Thymus (tissue), 11 donors: ENCODE measurements around the gene GTF2H4. TPM values are rescaled to one million over a fixed set of nuclear protein-coding genes. Genes with fewer than 3 reads are reported as not detected.
A peak's percentile ranks its signal among the peaks of the same experiment; 100 is the strongest.
"Not testable (repeated sequence)": the region's sequence is repeated elsewhere in the genome, so short reads cannot be mapped to it uniquely, and the experiment has no call there.

Experiments used
- DNase-seq, 9 donors: peaks; one replicate each; pipeline ENCODE4 v3.0.0-alpha.2; 2013; ENCODE audit warnings: low spot score in 9 of 9, low read depth in 6 of 9, missing footprints in 1 of 9
- H3K27ac ChIP-seq, 2 donors: one replicate each; pipeline ENCODE4 v1.5.1; 2013; ENCODE audit warnings: control low read depth in 1 of 2, low read depth in 1 of 2, low read length in 1 of 2, mild to moderate bottlenecking in 1 of 2, moderate library complexity in 1 of 2
- H3K27me3 ChIP-seq, 2 donors: one replicate each; pipeline ENCODE4 v1.5.1; 2013; ENCODE audit warnings: low read length in 1 of 2; ENCODE audit not compliant: control insufficient read depth in 2 of 2, insufficient read depth in 1 of 2
- H3K36me3 ChIP-seq, 2 donors: one replicate each; pipeline ENCODE4 v1.5.1; 2013; ENCODE audit warnings: low read length in 1 of 2, mild to moderate bottlenecking in 1 of 2, moderate library complexity in 1 of 2; ENCODE audit not compliant: control insufficient read depth in 2 of 2, insufficient read depth in 2 of 2
- H3K4me1 ChIP-seq, 2 donors: one replicate each; pipeline ENCODE4 v1.5.1; 2013; ENCODE audit warnings: low read length in 2 of 2; ENCODE audit not compliant: control insufficient read depth in 2 of 2, insufficient read depth in 2 of 2
- H3K4me3 ChIP-seq, 2 donors: one replicate each; pipeline ENCODE4 v1.5.1; 2013; ENCODE audit warnings: low read length in 2 of 2, control low read depth in 1 of 2, mild to moderate bottlenecking in 1 of 2
- H3K9me3 ChIP-seq, 2 donors: one replicate each; pipeline ENCODE4 v1.5.1; 2013; ENCODE audit warnings: low read length in 1 of 2, mild to moderate bottlenecking in 1 of 2; ENCODE audit not compliant: control insufficient read depth in 2 of 2, insufficient read depth in 1 of 2
- WGBS: extraction: QIAGEN DNeasy Blood & Tissue Kit; methylation state at CpG from one replicate; pipeline ENCODE4 v1.1.7; 2013; 5-methylcytosine and 5-hydroxymethylcytosine counted together
- polyA plus RNA-seq: library from polyadenylated mRNA; stranded (reverse); fragments of 200-250 nt; gene quantifications from one replicate; pipeline ENCODE4 v1.2.3, GENCODE V29; 2013
- total RNA-seq: library from RNA; stranded (reverse); fragments of 120-200 nt; gene quantifications from one replicate; pipeline ENCODE4 v1.2.4, GENCODE V29; 2013
- donor health status: healthy.

Gene GTF2H4
- total and polyA plus RNA-seq, 2 donors, result 12.9 to 35.4 TPM

DNA sequence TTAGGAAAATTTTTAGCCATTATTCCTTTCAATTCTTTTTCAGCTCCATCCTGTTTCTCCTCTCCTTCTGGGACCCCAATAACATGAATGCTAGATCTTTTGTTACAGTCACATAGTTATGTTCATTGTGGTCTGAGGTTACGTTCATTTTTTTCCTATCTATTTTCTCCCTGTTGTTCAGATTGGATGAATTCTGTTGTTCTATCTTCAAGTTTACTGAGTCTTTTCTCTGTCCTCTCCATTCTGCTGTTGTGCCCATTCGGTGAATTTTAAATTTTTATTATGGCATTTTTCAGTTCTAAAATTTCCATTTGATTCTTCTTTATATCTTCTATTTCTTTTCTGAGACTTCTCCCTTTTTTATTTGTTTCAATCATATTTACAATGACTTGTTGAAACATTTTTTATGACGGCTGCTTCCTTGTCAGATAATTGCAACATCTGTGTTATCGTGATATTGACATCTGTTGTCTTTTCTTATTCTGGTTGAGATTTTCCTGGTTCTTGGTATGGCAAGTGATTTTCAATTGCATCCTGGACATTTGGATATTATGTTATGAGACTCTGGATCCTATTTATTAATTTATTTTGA lies 36.3 kb upstream of the GTF2H4 start:
- no peak overlapping the region for H3K27ac ChIP-seq
- peaks cover 2 to 7% of the 10 kb centered on the region in 2 donors for H3K4me1 ChIP-seq
- H3K9me3 ChIP-seq, result peaks cover 3 to 38% of the 10 kb centered on the region in 2 donors
- no peak overlapping the region for H3K4me3 ChIP-seq
- no peak for DNase-seq
- no peaks in the 10 kb centered on the region for H3K27me3 ChIP-seq
- H3K36me3 ChIP-seq, result peaks cover 0 to 5% of the 10 kb centered on the region in 2 donors
- WGBS, result 84% methylated on average over 4 of the region's 4 CpGs

DNA sequence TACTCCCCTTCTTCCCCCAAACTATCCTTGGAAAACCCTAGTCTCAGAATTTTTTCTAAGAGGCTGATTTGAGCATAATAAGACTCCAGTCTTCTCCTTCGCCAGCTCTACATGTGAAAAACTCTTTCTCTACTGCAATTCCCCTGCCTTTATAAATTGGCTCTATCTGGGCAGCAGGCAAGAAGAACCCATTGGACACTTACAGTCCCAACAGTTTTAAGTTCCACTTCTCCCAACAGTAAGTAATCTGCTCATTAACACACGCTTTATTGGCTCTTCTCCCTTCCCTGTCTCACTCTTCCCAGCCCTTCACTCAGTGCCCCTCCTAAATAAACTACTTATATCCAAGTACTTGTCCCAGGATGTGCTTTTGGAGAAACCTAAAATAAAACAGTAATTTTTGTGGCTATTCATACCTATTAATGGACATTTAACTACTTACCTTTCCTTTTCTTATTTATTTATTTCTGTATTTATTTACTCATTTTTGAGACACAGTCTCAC lies 34.8 kb upstream of the GTF2H4 start:
- Histone ChIP-seq H3K4me1 (peaks cover 9 to 22% of the 10 kb centered on the region in 2 donors), H3K4me3 (no peak overlapping the region), H3K9me3 (peaks cover 3 to 38% of the 10 kb centered on the region in 2 donors), H3K27me3 (no peaks in the 10 kb centered on the region), H3K27ac (no peak overlapping the region), H3K36me3 (peaks cover 0 to 5% of the 10 kb centered on the region in 2 donors)
- DNase-seq, result no peak
- over 99% methylated on average over 2 of the region's 2 CpGs for WGBS

- not testable (repeated sequence) for H3K36me3 ChIP-seq, H3K27me3 ChIP-seq, DNase-seq, H3K27ac ChIP-seq, H3K4me3 ChIP-seq
- Histone ChIP-seq H3K4me1 (peaks cover 9 to 28% of the 10 kb centered on the region in 2 donors), H3K9me3 (peaks cover 3 to 38% of the 10 kb centered on the region in 2 donors)
- over 99% methylated on average over 3 of the region's 3 CpGs for WGBS
These were observed 34.2 kb upstream of the GTF2H4 start for GRCh38 chr6:30873795-30874194.

DNA sequence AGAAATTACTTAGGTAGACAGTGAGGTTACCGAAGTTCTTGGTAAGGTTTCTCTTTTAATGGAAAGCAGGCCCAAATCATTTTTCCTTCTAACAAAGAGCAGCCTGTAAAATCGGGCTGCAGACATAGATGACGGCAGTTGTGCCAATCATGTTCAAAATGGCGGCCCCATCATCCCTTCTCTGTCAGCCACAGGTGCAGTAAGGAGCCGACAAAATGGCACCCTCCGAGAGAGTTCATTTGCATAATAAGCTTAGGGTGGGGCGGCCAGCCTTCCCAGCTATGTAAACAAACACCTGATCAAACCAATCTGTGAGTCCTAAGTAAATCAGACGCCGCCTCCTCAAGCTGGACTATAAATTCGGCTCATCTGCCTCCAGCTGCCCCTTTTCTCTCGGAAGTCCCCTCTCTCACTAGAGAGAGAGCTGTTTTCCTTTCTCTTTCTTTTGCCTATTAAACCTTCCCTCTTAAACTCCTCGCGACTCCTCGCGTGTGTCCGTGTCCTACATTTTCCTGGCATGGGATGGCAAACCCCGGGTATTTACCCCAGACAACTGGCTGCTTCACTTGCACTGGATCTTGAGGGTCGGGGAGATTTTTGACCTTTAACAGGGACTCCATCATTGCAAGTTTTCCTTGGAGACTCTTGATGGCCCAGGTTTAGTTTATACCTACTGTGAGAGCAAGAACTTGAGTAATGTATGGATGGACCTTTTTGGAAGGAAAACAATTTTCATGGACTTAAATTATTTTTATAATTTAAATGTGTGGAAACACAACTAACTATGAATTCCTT lies 32.6 kb upstream of the GTF2H4 start:
- WGBS, result 96% methylated on average over 18 of the region's 18 CpGs
- H3K4me1 ChIP-seq, result peaks cover 9 to 40% of the 10 kb centered on the region in 2 donors
- H3K9me3 ChIP-seq, result peaks cover 3 to 28% of the 10 kb centered on the region in 2 donors
- peak overlapping the region; percentile 36 to 59 for H3K27ac ChIP-seq
- peaks cover 0 to 5% of the 10 kb centered on the region in 2 donors for H3K36me3 ChIP-seq
- H3K27me3 ChIP-seq, result no peaks in the 10 kb centered on the region
- DNase-seq, result no peak
- no peak overlapping the region for H3K4me3 ChIP-seq

DNA sequence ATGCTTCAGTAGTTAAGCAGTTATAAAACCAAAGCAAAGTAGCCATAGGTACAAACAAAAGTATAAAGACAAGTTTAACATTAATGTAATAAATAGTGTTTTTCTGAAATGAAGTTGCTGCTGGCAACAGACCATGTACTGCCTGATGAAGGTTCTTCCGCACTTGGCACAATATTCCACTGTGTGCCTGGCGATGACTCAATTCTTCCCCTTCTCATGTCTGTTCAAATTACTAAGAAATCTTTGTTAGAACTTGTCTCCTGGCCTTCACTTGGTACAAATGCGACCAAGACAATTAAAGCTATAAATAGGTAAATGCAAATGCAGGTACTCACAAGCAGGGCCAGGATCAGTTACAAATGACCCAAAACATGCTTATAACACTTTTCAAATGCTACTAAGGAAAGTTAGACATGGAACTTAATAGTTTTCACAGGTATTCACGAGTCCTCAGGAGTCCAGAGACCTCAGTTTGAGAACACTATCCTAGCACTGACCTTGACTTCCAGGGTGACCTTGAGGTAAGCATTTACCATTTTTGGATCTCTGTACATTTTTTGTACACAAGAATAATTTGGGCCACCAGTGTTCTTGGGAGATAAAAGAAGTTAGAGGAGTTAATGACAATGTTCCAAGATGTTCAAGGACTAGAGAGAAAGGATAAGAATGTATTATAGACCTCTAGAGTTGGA lies 31.8 kb upstream of the GTF2H4 start:
- Histone ChIP-seq H3K36me3 (no peaks in the 10 kb centered on the region), H3K9me3 (peaks cover 0 to 22% of the 10 kb centered on the region in 2 donors), H3K4me3 (no peak overlapping the region), H3K27me3 (peaks cover 0 to 5% of the 10 kb centered on the region in 2 donors), H3K4me1 (peaks cover 9 to 46% of the 10 kb centered on the region in 2 donors), H3K27ac (peak overlapping the region; percentile 42 to 85)
- DNase-seq, result peak in 1 of 9 donors; percentile 30
- 93% methylated on average over 4 of the region's 4 CpGs for WGBS

DNA sequence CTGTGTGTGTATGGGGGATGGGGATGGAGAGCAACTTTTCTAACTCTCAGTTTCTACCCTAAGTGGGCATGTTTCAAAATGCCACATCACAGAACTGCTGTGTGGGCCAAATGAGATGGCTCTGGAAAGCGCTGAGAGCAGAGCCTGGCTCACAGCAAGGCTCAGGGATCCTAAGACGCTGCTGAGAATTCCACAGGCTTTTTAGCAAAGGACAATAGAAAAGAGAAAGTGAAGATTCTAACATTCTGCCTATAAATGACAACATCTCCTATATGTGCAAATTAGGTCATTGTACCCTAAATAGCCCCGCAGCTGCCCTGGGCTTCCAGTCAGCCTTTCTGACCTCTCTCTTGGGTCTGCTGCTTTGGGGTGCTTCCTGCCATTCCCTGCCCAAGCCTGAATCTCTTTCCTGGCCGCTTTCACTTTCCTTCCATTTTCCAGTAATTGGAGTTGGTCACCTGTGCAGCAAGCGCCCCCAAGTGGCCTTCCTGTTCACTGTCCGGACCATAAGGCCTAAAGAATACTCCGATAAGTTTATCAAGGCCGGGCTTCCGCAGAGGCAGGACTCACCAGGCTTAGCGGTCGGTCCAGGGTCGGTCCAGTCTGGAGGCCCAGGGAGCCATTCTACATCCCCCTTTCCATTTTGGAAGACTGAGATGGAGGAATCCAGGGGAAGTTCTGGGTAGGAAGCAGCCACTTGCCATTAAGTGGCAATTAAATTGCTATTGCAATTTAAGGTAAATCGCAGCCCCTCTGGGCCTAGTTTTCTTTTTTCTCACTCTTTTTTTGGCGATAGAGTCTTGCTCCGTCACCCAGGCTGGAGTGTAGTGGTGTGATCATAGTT lies 30.4 kb upstream of the GTF2H4 start:
- WGBS, result 24% methylated on average over 15 of the region's 15 CpGs
- H3K4me1 ChIP-seq, result peaks cover 13 to 60% of the 10 kb centered on the region in 2 donors
- H3K9me3 ChIP-seq, result peaks cover 0 to 15% of the 10 kb centered on the region in 2 donors
- H3K27me3 ChIP-seq, result peaks cover 0 to 7% of the 10 kb centered on the region in 2 donors
- peak in 7 of 9 donors; percentile 57 to 86 (median 74) for DNase-seq
- no peaks in the 10 kb centered on the region for H3K36me3 ChIP-seq
- peak overlapping the region; percentile 28 to 43 for H3K4me3 ChIP-seq
- H3K27ac ChIP-seq, result peak overlapping the region; percentile 64 to 85

DNA sequence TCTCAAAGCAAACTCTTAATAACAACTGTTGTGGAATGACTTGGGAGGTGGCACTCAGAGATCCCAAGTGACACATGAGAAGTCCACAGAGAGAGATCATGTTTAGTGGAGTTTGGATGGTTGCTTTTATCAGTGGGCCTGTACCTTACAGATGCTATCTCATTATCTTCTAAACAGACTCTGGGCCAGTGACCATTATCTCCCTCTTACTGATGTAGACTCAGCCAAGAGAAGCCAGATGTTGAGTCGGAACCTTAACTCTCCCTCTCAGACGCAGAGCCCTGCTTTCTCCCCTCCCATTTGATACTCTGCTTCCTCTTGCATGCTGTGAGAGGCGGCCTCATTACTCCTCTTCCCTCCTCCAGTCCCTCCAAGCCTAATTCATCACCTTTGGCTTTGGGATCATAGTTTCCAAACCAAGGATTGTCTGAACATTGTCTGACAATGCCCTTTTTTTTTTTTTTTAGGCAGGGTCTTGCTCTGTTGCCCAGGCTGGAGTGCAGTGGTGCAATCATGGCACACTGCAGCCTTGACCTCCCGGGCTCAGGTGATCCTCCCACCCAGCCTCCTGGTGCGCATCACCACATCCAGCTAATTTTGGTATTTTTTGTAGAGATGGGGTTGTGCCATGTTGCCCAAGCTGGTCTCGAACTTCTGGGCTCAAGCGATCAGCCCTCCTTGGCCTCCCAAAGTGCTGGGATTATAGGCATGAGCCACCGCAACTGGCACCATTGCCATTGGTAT lies 28.2 kb upstream of the GTF2H4 start:
- Histone ChIP-seq H3K9me3 (peaks cover 0 to 5% of the 10 kb centered on the region in 2 donors), H3K27ac (no peak overlapping the region), H3K27me3 (peaks cover 0 to 15% of the 10 kb centered on the region in 2 donors), H3K4me3 (no peak overlapping the region), H3K36me3 (no peaks in the 10 kb centered on the region), H3K4me1 (peaks cover 20 to 77% of the 10 kb centered on the region in 2 donors)
- 95% methylated on average over 8 of the region's 8 CpGs for WGBS
- no peak for DNase-seq
